DOHH2 (cell line): ENCODE data around the gene OR5AN1.

Experiments used
- H3F3A ChIP-seq: fragments of 200-600 bp; sonication (generic), shearing (Covaris generic); 2 replicates; pipeline ENCODE4 v1.6.0; 2016; ENCODE audit warnings: antibody characterized with exemption, mild to moderate bottlenecking; ENCODE audit not compliant: control insufficient read depth, insufficient read depth
- H3K27ac ChIP-seq: fragments of 200-600 bp; sonication (generic); 2 replicates; pipeline ENCODE4 v1.5.1; 2014; ENCODE audit warnings: low read depth, mild to moderate bottlenecking, low read length, moderate library complexity
- H3K27me3 ChIP-seq: fragments of 200-600 bp; sonication (generic); 2 replicates; pipeline ENCODE4 v1.6.1; 2014; ENCODE audit warnings: mild to moderate bottlenecking, low read length, mixed read lengths; ENCODE audit not compliant: control insufficient read depth
- H3K36me3 ChIP-seq: fragments of 200-600 bp; sonication (generic); 2 replicates; pipeline ENCODE4 v1.6.1; 2014; ENCODE audit warnings: mild to moderate bottlenecking, low read length, moderate library complexity, mixed read lengths; ENCODE audit not compliant: control insufficient read depth
- H3K4me1 ChIP-seq: fragments of 200-600 bp; sonication (generic); 2 replicates; pipeline ENCODE4 v1.6.1; 2014; ENCODE audit warnings: mild to moderate bottlenecking, low read length, mixed read lengths; ENCODE audit not compliant: control insufficient read depth
- H3K4me2 ChIP-seq: fragments of 200-600 bp; sonication (generic); 2 replicates; pipeline ENCODE4 v1.6.0; 2014; ENCODE audit warnings: mild to moderate bottlenecking, low read length, moderate library complexity
- H3K4me3 ChIP-seq: fragments of 200-600 bp; sonication (generic); 2 replicates; pipeline ENCODE4 v1.5.1; 2014; ENCODE audit warnings: mild to moderate bottlenecking, low read length, mixed read lengths
- H3K79me2 ChIP-seq: fragments of 200-600 bp; sonication (generic); 2 replicates; pipeline ENCODE4 v1.6.1; 2014; ENCODE audit warnings: mild to moderate bottlenecking, low read length, mixed read lengths; ENCODE audit not compliant: control insufficient read depth
- H3K9me2 ChIP-seq: fragments of 200-600 bp; sonication (generic); replicated peaks from 2 replicates; pipeline ENCODE4 v1.6.1; 2014; ENCODE audit warnings: mild to moderate bottlenecking, low read length, mixed read lengths; ENCODE audit not compliant: control insufficient read depth
- H3K9me3 ChIP-seq: fragments of 200-600 bp; sonication (generic); 2 replicates; pipeline ENCODE4 v1.6.1; 2014; ENCODE audit warnings: antibody characterized with exemption, low read length, mixed read lengths; ENCODE audit not compliant: control insufficient read depth, insufficient read depth
- H4K20me1 ChIP-seq: fragments of 200-600 bp; sonication (generic); 2 replicates; pipeline ENCODE4 v1.6.0; 2014; ENCODE audit warnings: low read depth, mild to moderate bottlenecking, antibody characterized with exemption, low read length, moderate library complexity; ENCODE audit not compliant: control insufficient read depth, insufficient read depth
- CTCF ChIP-seq: fragments of 200-600 bp; sonication (generic); IDR thresholded peaks from one replicate; pipeline ENCODE4 v1.5.1; 2014; ENCODE audit warnings: antibody characterized with exemption, mild to moderate bottlenecking, low read depth, low read length; ENCODE audit not compliant: poor library complexity, severe bottlenecking
- EZH2phosphoT487 ChIP-seq: fragments of 200-600 bp; sonication (generic); IDR thresholded peaks from 2 replicates; pipeline ENCODE4 v1.6.1; 2017; ENCODE audit warnings: borderline replicate concordance, mild to moderate bottlenecking, antibody characterized with exemption, low read length, moderate library complexity, mixed read lengths

Gene OR5AN1

GRCh38 chr11:59401262-59401552 lies 42.5 kb downstream of the OR5AN1 start:
- H3K4me3 ChIP-seq: no peak overlapping the region
- no peaks in the 10 kb centered on the region for H3F3A ChIP-seq
- no peaks in the 10 kb centered on the region for H3K9me2 ChIP-seq
- no peaks in the 10 kb centered on the region for H3K79me2 ChIP-seq
- no peaks in the 10 kb centered on the region for H3K36me3 ChIP-seq
- H3K27ac ChIP-seq: no peak overlapping the region
- H3K4me2 ChIP-seq: no peak overlapping the region
- no peaks in the 10 kb centered on the region for H3K4me1 ChIP-seq
- no peaks in the 10 kb centered on the region for H4K20me1 ChIP-seq
- TF ChIP-seq CTCF: no peak
- TF ChIP-seq EZH2phosphoT487: no peak
- peaks cover 9% of the 10 kb centered on the region; the same call in 1 of the 2 replicates for H3K9me3 ChIP-seq
- no peaks in the 10 kb centered on the region for H3K27me3 ChIP-seq

- Histone ChIP-seq H3K36me3 (no peaks in the 10 kb centered on the region), H3K4me1 (no peaks in the 10 kb centered on the region), H3F3A (no peaks in the 10 kb centered on the region), H4K20me1 (no peaks in the 10 kb centered on the region), H3K27me3 (no peaks in the 10 kb centered on the region), H3K9me2 (no peaks in the 10 kb centered on the region), H3K4me3 (no peak overlapping the region), H3K4me2 (no peak overlapping the region), H3K9me3 (peaks cover 9% of the 10 kb centered on the region; the same call in 1 of the 2 replicates), H3K27ac (no peak overlapping the region), H3K79me2 (no peaks in the 10 kb centered on the region)
- no peak for TF ChIP-seq EZH2phosphoT487
- TF ChIP-seq CTCF: no peak
These were observed 44.9 kb downstream of the OR5AN1 start for GRCh38 chr11:59403546-59403945.

GRCh38 chr11:59413646-59414045 lies 55.0 kb downstream of the OR5AN1 start:
- no peak for TF ChIP-seq CTCF
- TF ChIP-seq EZH2phosphoT487: no peak
- Histone ChIP-seq H3K4me3 (no peak overlapping the region), H3K79me2 (no peaks in the 10 kb centered on the region), H3K27ac (no peak overlapping the region), H4K20me1 (no peaks in the 10 kb centered on the region), H3K9me3 (peaks cover 7% of the 10 kb centered on the region; the same call in 1 of the 2 replicates), H3K9me2 (no peaks in the 10 kb centered on the region), H3K4me2 (no peak overlapping the region), H3K4me1 (peaks cover 5% of the 10 kb centered on the region; the same call in 1 of the 2 replicates), H3K36me3 (no peaks in the 10 kb centered on the region), H3F3A (no peaks in the 10 kb centered on the region), H3K27me3 (peaks cover 13% of the 10 kb centered on the region; the same call in 1 of the 2 replicates)
